BJ (cell line): ENCODE results near the gene TPH2. TPM values are rescaled to one million over a fixed set of nuclear protein-coding genes. Genes with fewer than 3 reads are reported as not detected.

Source experiments
- CTCF ChIA-PET: fragments of 350-600 bp; formaldehyde crosslinking; extraction: SDS; loops from one replicate; lab custom pipeline; 2021; ENCODE audit warnings: antibody characterized with exemption, inconsistent platforms; lab: Yijun Ruan, JAX
- POLR2A ChIA-PET: fragments of 300-600 bp; sonication (Branson Sonifier 250); formaldehyde crosslinking; extraction: SDS; loops from one replicate; lab custom pipeline; 2021; ENCODE audit warnings: antibody characterized with exemption; lab: Charles Lee
- DNase-seq: peaks from one replicate; pipeline ENCODE4 v3.0.0-alpha.2; 2011; ENCODE audit warnings: low read depth
- H3K27me3 ChIP-seq: 2 replicates; pipeline ENCODE4 v1.6.0; 2011; ENCODE audit warnings: low read length; ENCODE audit not compliant: control insufficient read depth, insufficient read depth
- H3K36me3 ChIP-seq: 2 replicates; pipeline ENCODE4 v1.5.1; 2011; ENCODE audit warnings: low read length; ENCODE audit not compliant: control insufficient read depth, insufficient read depth
- H3K4me3 ChIP-seq: 2 replicates; pipeline ENCODE4 v1.5.1; 2011; ENCODE audit warnings: low read depth, mild to moderate bottlenecking, control low read depth, low read length
- CTCF ChIP-seq: IDR thresholded peaks from 2 replicates; pipeline ENCODE4 v1.5.1; 2011; ENCODE audit warnings: low read depth, mild to moderate bottlenecking, control low read depth, inconsistent platforms, low read length, moderate library complexity; ENCODE audit not compliant: insufficient read depth
- polyA plus RNA-seq: library from polyadenylated mRNA; depleted of rRNA; stranded (reverse); fragments of >200 nt; gene quantifications from 2 replicates; pipeline ENCODE4 v1.2.3, GENCODE V29; 2011; rRNA removed

The TPH2 gene
- polyA plus RNA-seq, 1 experiment = not detected

- Histone ChIP-seq H3K36me3 (no peaks in the 10 kb centered on the region), H3K4me3 (no peak overlapping the region), H3K27me3 (no peaks in the 10 kb centered on the region)
- no peak for TF ChIP-seq CTCF
- POLR2A ChIA-PET = no interaction called here
- no peak for DNase-seq
- CTCF ChIA-PET = interaction anchor here (1.1 kb wide), 1 partner anchor 56 kb away, joined by 3 read pairs; no protein-coding TSS in a partner anchor
Observed at GRCh38 chr12:72075891-72076557, 137.4 kb downstream of the TPH2 start.

GRCh38 chr12:72076558-72076915 is 137.9 kb downstream of the TPH2 start:
- Histone ChIP-seq H3K36me3 (no peaks in the 10 kb centered on the region), H3K27me3 (no peaks in the 10 kb centered on the region), H3K4me3 (no peak overlapping the region)
- no peak for TF ChIP-seq CTCF
- ChIA-PET CTCF (no interaction called here), POLR2A (no interaction called here)
- DNase-seq = no peak

GRCh38 chr12:72077111-72077820 is 138.6 kb downstream of the TPH2 start:
- ChIA-PET POLR2A (no interaction called here), CTCF (no interaction called here)
- Histone ChIP-seq H3K4me3 (no peak overlapping the region), H3K27me3 (no peaks in the 10 kb centered on the region), H3K36me3 (no peaks in the 10 kb centered on the region)
- DNase-seq = no peak
- no peak for TF ChIP-seq CTCF

DNA sequence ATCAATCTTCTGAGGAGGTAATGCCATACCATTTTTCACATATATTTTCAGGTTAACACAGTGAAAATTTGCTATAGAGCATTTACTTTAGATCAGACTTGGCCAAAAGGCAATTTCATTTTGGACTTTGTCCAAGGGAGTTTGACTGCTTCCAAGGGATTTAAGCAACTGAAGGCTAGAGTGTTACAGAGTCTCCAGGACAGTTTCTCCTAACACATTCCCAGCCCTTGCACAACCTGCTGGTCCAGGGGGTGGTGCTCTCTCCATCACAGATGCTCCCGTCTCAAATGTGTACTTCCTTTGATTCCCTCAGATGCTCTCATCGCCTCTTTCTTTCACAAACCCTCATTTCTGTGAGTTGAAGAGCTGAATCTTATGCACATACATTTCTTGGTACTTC is 143.1 kb downstream of the TPH2 start:
- ChIA-PET CTCF (no interaction called here), POLR2A (no interaction called here)
- Histone ChIP-seq H3K4me3 (no peak overlapping the region), H3K27me3 (0 out of 2 replicates have a peak, but pooled peaks cover 1% of the 10 kb centered on the region), H3K36me3 (no peaks in the 10 kb centered on the region)
- TF ChIP-seq CTCF = no peak
- DNase-seq = no peak

Other genes with a start within 250 kb of the TPH2 start
- 3.6 and 14.0 TPM in 2 replicates for gene RAB21, start 184.0 kb upstream of the TPH2 start, polyA plus RNA-seq
- gene TBC1D15, start 99.1 kb upstream of the TPH2 start, polyA plus RNA-seq = 12.5 and 28.8 TPM in 2 replicates